GM18870 (cell line): ENCODE data around the gene IRX1.

Experiments used
- ATAC-seq: cut with Tn5 transposase; IDR thresholded peaks from one replicate; pipeline ENCODE4 v1.9.1; 2021; ENCODE audit warnings: moderate library complexity; ENCODE audit not compliant: unreplicated experiment

Gene IRX1

GRCh38 chr5:3642231-3642630 is 46.6 kb downstream of the IRX1 start:
- ATAC-seq, result no peak

- ATAC-seq, result no peak
Measured at GRCh38 chr5:3650320-3650719, 54.7 kb downstream of the IRX1 start.

- ATAC-seq, result no peak
Measured at GRCh38 chr5:3650868-3651267, 55.2 kb downstream of the IRX1 start.
